Psoas muscle (tissue), 8 donors: Measurements from ENCODE around the gene RAD51B. TPM values are rescaled to one million over a fixed set of nuclear protein-coding genes. Genes with fewer than 3 reads are reported as not detected.

Experiments used
- ATAC-seq, 4 donors: fragments of 200-7000 bp; cut with Tn5 transposase; one replicate each; pipeline ENCODE4 v1.9.1; 2020; ENCODE audit warnings: moderate library complexity in 3 of 4, mild to moderate bottlenecking in 2 of 4
- DNase-seq, 2 donors: peaks; one replicate each; pipeline ENCODE4 v3.0.0-alpha.2; 2020
- H3K27ac ChIP-seq: fragments of 200-600 bp; one replicate; pipeline ENCODE4 v1.8.0; 2022
- H3K27me3 ChIP-seq, 3 donors: fragments of 200-600 bp in 1 of 3; one replicate each; pipeline versions ENCODE4 v1.6.1 to v1.8.0; 2013 to 2022; ENCODE audit warnings: low read length in 2 of 3, mild to moderate bottlenecking in 2 of 3, moderate library complexity in 1 of 3; ENCODE audit not compliant: insufficient read depth in 3 of 3
- H3K36me3 ChIP-seq, 2 donors: fragments of 200-600 bp in 1 of 2; one replicate each; pipeline versions ENCODE4 v1.6.1 to v1.8.0; 2013 to 2022; ENCODE audit warnings: low read depth in 1 of 2, mild to moderate bottlenecking in 1 of 2, moderate library complexity in 1 of 2; ENCODE audit not compliant: insufficient read depth in 1 of 2
- H3K4me1 ChIP-seq: fragments of 200-600 bp; one replicate; pipeline ENCODE4 v1.8.0; 2022
- H3K4me3 ChIP-seq: fragments of 200-600 bp; one replicate; pipeline ENCODE4 v1.8.0; 2022; ENCODE audit warnings: mild to moderate bottlenecking
- H3K9me3 ChIP-seq: fragments of 200-600 bp; one replicate; pipeline ENCODE4 v1.8.0; 2022
- CTCF ChIP-seq: fragments of 200-600 bp; IDR thresholded peaks from one replicate; pipeline ENCODE4 v1.8.0; 2022; ENCODE audit warnings: antibody characterized with exemption
- WGBS, 3 donors: extraction: QIAGEN DNeasy Blood & Tissue Kit; methylation state at CpG; one replicate each; pipeline versions ENCODE4 v1.1.6 to v1.1.7; 2013; 5-methylcytosine and 5-hydroxymethylcytosine counted together
- intact Hi-C, 2 donors: fragments of 100-400 bp; cut with DNase I; formaldehyde crosslinking; loops; one replicate each; pipeline versions ENCODE4 v1.11.0 to v1.14.2; 2022
- polyA plus RNA-seq, 3 donors: library from polyadenylated mRNA; stranded (reverse); fragments of 200-250 nt; gene quantifications; one replicate each; pipeline ENCODE4 v1.2.3, GENCODE V29; 2013
- total RNA-seq, 4 donors: library from RNA; stranded (reverse); fragmentation: NEBNext Ultra II Directional in 2 of 4; extraction: Animal tissue kit (Norgen Biotek cat#: 25700) in 2 of 4; gene quantifications; one replicate each; pipeline versions ENCODE4 v1.2.1 to v1.2.4, GENCODE V29; 2021 to 2023
- donor health status: healthy with polysubstance abuse.
- donor health status: DM: no; HTN: no; CAD: no; lungs with moderate emphysema.
- donor health status: Bipolar disorder and iron deficiency.
- donor health status: healthy.
- donor health status: DM: yes; HTN: yes; CAD: no.
- donor health status: DM: no; HTN: no; CAD: no.
- donor health status: DM: no; HTN: no; CAD: no.
- donor health status: DM: yes; HTN: yes; CAD: no.

The RAD51B gene
- total and polyA plus RNA-seq, 7 donors, result 0.60 to 7.2 (median 2.2) TPM

- 90 to 98% (median 93%) methylated on average over 4 of the region's 4 CpGs for WGBS, 3 donors
- H3K4me1 ChIP-seq, result peaks cover 4% of the 10 kb centered on the region
- TF ChIP-seq CTCF, result no peak
- H3K4me3 ChIP-seq, result no peak overlapping the region
- DNase-seq (no peak), ATAC-seq (no peak)
- no peaks in the 10 kb centered on the region for H3K27me3 ChIP-seq
- H3K9me3 ChIP-seq, result no peaks in the 10 kb centered on the region
- H3K27ac ChIP-seq, result no peak overlapping the region
- intact Hi-C loops, result loop anchor here in 1 of 2 donors (5.0 kb wide), 1 partner anchor 679 kb away; no protein-coding TSS in a partner anchor
- no peaks in the 10 kb centered on the region for H3K36me3 ChIP-seq
These were observed 897.1 kb downstream of the RAD51B start for GRCh38 chr14:68716698-68717097.

GRCh38 chr14:68718023-68718990, 898.7 kb downstream of the RAD51B start:
- no peak for TF ChIP-seq CTCF
- peaks cover 4% of the 10 kb centered on the region for H3K4me1 ChIP-seq
- H3K36me3 ChIP-seq, result no peaks in the 10 kb centered on the region
- 80 to 89% (median 83%) methylated on average over 8 of the region's 8 CpGs for WGBS, 3 donors
- no peak overlapping the region for H3K27ac ChIP-seq
- no peak for ATAC-seq
- no peaks in the 10 kb centered on the region for H3K27me3 ChIP-seq
- no peak for DNase-seq
- no peaks in the 10 kb centered on the region for H3K9me3 ChIP-seq
- intact Hi-C loops, result loop anchor here in 1 of 2 donors (5.0 kb wide), 1 partner anchor 681 kb away; no protein-coding TSS in a partner anchor
- H3K4me3 ChIP-seq, result no peak overlapping the region

GRCh38 chr14:68719634-68720384, 900.2 kb downstream of the RAD51B start:
- H3K4me1 ChIP-seq, result peaks cover 4% of the 10 kb centered on the region
- ATAC-seq (peak in 1 of 4 donors; percentile 50), DNase-seq (no peak)
- no peaks in the 10 kb centered on the region for H3K9me3 ChIP-seq
- no peaks in the 10 kb centered on the region for H3K36me3 ChIP-seq
- no peak overlapping the region for H3K4me3 ChIP-seq
- 87 to 95% (median 90%) methylated on average over 5 of the region's 5 CpGs for WGBS, 3 donors
- H3K27ac ChIP-seq, result no peak overlapping the region
- intact Hi-C loops, result loop anchor here in 1 of 2 donors (5.0 kb wide), 1 partner anchor 683 kb away; no protein-coding TSS in a partner anchor
- no peaks in the 10 kb centered on the region for H3K27me3 ChIP-seq
- TF ChIP-seq CTCF, result no peak

DNA sequence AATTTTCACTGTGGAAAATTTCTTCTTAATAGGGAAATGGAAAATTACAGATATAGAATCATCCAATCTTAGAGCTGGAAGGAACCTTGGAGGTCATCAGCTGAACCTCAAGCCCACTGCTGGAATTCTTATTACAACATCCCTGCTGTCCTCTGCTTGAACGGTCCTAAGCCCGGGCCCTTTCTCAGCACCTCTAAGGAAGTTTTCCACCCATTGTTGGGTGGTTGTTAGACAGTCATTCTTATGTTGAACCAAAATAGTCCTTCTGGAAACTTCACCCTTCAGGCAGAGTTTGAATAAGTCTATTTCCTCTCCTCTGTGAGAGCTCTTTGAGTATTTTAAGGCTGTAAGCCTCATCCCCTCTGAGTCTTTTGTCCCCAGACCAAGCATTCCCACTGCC, 902.6 kb downstream of the RAD51B start:
- TF ChIP-seq CTCF, result no peak
- no peak overlapping the region for H3K4me3 ChIP-seq
- DNase-seq, result no peak
- no peak for ATAC-seq
- H3K27ac ChIP-seq, result no peak overlapping the region
- H3K9me3 ChIP-seq, result no peaks in the 10 kb centered on the region
- WGBS, 3 donors, result 57 to 68% (median 60%) methylated on average over 2 of the region's 2 CpGs
- no peaks in the 10 kb centered on the region for H3K27me3 ChIP-seq
- intact Hi-C loops, result no loop called here
- H3K4me1 ChIP-seq, result no peaks in the 10 kb centered on the region
- no peaks in the 10 kb centered on the region for H3K36me3 ChIP-seq
